HG03196 (cell line): ENCODE measurements around the gene DPP8.
"Not testable (repeated sequence)": the region's sequence is repeated elsewhere in the genome, so short reads cannot be mapped to it uniquely, and the experiment has no call there.

ENCODE experiments used
- ATAC-seq: cut with Tn5 transposase; IDR thresholded peaks from one replicate; pipeline ENCODE4 v1.9.1; 2021; ENCODE audit not compliant: unreplicated experiment

Gene DPP8

DNA sequence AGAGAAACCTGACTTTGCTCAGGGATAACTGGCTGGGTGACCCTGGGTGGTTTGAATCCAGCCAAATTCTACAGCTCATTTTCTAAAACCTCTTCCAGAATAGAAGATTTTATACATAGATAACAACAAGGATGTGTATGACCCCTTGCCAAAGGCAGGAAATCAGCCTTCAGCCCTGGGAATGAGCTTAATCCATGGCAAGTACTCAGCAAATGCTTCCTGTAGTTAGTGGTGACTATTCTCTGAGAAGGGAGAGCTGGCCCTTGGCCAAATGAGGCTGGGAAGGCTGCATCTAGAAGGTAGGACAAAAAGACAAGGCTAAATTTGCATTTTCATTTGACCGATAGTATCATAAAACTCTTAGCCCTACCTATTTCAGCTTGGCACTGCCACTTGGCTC lies 8.1 kb upstream of the DPP8 start:
- no peak for ATAC-seq

DNA sequence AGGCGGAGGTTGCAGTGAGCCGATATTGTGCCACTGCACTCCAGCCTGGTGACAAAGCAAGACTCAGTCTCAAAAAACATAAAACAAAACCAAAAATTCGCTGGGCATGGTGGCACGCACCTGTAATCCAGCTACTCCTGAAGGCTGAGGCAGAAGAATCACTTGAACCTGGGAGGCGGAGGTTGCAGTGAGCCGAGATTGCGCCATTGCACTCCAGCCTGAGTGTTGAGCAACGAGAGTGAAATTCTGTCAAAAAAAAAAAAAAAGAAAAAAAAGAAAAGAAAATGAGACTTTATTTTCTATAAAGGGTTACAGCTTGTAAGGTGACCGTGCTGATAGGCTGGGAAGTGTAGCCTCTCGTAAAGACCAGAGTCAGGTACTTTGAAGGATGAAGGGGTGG lies 6.7 kb upstream of the DPP8 start:
- ATAC-seq, result no peak

DNA sequence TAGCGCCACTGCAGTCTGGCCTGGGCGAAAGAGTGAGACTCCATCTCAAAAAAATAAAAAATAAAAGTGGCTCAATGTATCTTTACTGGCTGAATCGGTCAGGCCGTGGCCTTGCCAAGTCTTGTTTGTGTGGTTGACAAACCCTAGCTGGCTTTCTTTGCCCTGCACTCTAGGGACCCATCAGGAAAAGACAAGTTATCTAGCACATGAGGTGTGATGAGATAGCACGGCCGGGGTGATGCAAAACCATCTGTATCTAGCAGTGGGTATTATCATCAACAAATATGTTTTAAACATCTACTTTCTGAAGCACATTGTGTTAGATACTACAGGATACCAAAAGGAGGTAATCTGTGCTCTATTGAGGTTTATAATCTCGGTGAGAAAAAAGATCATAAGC lies 3.9 kb upstream of the DPP8 start:
- ATAC-seq, result no peak

DNA sequence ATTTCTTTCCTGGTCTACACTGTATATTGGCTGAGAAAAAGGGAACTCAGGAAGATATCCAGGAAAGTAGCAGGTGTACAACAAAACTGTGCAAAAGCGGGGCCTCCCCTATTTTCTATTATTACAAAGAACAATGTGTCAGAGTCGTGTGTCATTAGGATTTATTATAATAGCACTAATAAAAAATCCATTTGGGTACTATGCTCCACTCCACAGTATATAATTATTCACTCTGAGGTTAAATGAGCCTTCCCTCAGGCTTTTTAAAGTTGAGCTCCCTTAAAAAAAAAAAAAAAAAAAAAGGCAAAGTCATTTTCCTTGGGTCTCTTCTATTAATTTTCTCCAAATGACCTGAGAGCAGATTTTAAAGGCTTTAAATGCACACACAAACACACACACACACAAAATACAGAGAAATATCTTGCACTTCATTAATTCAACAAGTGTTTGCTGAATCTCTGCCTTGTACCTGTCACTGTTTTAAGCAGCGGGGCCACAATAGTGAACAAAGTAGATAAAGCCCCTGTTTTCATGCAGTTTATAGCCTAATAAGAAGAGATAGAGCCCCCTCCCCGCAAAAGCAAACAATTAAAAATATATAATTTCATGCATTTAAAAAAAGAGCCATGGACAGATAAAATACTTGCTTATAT lies 1.3 kb upstream of the DPP8 start:
- ATAC-seq, result no peak

DNA sequence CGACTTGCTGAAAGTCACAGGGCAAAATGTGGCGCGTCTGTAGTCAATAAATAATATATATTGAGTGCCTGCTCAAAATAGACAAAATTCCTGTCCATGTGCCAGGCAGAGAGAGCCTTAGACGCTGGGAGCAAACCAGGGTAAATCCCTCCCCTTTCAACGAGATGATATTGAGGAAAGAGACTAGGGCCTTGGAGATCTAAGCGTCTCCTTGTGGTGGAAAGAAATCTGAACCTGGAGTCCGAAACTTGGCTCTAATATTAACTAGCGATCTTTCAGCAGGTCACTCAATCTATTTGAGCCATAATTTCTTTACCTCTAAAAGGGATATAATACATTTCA lies 348 bp upstream of the DPP8 start:
- no peak for ATAC-seq

DNA sequence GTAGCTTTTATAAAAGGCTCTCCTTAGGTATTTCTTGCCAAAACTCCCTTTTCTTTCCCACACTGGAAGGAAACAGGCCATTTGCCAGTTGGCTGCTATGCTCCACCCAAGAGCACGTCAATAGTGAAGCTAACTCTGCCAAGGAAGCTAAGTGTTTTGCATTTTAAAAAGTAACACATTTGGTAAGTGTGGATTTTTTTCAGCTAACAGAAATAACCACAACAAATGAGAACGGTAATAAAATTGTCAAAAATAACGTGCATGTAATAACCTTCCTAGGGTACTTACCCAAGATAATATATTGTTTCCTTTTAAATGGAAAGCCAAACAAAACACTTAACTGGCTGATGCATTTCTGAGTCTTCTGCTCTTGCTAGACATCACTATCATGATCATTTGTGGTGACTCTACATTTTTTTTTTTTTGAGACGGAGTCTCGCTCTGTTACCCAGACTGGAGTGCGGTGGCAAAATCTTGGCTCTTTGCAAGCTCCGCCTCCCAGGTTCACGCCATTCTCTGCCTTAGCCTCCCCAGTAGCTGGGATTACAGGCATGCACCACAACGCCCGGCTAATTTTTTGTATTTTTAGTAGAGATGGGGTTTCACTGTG lies 4.6 kb downstream of the DPP8 start:
- ATAC-seq, result no peak

DNA sequence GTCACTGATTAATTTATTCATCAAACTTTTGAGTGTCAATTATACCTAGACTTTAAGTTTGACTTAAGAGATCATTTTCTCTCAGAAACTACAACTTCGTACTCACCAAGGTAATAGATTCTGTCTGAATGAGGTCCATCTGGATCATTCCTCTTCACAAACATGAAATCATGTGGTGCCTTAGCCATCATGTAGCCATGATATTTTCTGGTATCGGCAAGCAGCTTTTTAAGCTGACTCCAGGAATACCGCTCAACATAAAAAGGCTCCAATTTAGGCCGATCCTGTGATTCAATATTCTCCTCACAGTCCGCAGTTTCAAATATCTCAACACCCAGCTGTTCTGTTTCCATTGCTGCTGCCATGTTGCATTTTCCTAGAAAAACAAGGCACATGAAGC lies 5.3 kb downstream of the DPP8 start:
- no peak for ATAC-seq

DNA sequence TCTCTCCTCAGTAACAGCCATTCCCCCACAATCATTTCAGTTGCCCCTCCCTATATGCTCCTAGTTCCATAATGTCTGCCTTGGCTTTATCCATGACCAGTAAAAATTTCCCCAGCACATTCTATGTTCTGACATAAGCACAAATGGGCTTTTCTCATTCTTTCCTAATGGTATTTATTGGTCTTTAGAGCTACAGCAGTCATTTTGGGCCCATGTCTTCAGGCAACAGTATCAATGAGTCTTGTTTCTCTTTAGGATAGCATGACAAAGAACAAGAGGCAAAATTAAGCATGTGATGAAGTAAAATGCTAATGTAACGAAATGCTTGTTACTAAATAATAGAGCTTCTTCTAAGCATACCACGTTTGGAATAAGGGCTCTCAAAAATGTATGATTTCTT lies 8.2 kb downstream of the DPP8 start:
- ATAC-seq, result no peak

DNA sequence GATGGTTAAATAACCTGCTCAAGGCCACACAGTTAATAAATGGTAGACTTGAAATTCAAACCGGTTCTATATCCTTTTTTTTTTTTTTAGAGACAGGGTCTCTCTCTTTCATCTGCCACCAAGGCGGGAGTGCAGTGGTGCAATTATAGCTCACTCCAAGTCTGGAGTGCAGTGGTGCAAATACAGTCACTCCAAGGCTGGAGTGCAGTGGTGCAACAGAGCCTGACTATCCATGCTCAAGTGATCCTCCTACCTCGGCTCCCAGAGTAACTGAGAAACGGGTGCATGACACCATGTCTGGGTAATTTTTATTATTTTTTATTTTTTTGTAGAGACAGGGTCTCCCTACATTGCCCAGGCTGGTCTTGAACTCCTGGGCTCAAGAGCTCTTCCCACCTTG lies 23.4 kb downstream of the DPP8 start:
- no peak for ATAC-seq

DNA sequence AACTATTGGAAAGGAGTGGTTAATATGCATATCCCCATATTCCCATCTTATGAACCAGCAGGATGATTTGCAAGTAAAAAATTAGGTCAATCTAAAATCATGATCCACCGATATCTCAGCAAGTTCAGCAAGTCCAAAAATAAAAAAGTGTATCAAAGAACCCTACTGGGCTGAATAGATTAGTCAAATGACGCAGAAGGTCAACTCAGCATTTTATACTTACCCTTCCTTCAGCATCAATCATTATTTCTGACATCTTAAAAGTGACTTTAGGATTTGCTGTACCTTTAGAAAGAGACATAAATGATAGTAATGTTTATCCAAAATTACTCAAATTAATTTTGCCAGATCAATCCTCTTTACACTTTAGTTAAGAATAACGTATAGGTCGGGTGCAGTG lies 32.6 kb downstream of the DPP8 start:
- no peak for ATAC-seq

DNA sequence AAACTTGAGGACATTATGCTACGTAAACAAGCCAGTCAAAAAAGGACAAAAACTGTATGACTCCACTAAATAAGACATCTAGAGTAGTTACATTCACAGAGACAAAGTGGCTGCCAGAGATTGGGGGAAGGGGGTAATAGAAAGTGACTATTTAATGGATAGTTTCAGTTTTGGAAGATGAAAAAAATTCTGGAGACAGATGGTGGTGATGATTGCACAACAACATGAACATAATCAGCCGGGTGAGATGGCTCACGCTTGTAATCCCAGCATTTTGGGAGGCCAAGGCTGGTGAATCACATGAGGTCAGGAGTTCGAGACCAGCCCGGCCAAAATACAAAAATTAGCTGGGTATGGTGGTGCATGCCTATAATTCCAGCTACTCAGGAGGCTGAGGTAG lies 40.6 kb downstream of the DPP8 start:
- ATAC-seq, result no peak

DNA sequence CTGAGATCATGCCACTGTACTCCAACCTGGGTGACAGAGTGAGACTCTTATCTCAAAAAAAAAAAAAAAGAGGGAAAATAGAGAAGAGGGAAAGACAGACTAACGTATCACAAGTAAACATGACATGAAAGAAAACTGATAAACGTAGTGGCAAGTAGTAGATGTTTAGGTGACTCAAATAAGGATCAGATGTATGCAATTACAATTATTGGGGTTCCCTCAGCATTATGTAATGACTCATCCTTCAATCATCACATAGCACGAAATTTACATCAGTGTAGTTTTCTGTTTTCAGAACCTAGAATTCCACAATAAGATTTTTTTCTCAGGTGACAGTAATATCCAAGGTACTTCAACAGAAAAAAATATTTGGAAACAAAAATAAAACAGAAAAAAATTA lies 46.6 kb downstream of the DPP8 start:
- no peak for ATAC-seq

DNA sequence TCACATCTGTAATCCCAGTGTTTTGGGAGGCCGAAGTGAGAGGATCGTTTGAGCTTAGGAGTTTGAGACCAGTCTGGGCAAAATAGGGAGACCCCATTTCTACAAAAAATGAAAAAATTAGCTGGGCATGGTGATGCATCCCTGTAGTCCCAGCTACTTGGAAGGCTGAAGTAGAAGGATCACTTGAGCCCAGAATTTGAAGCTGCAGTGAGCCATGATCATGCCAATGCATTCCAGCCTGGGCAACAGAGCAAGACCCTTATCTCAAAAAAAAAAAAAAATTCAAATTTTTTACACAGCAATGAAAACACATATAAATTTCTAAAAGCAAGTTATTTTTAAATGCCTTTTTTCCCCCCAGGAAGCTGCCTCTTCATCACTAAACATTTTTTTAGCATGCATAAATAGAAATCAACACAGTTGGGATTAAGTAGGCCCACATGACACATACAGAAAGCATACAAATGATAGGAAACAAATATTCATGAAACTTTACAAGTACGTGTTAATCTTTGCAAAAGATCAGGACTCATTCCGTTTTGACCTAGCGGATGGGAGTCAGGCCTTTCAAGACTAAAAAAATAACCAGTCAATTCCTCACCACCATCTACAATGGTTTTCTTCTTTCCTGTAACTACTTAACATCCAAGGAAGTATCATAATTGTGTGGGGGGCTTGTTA lies 49.1 kb downstream of the DPP8 start:
- no peak for ATAC-seq

DNA sequence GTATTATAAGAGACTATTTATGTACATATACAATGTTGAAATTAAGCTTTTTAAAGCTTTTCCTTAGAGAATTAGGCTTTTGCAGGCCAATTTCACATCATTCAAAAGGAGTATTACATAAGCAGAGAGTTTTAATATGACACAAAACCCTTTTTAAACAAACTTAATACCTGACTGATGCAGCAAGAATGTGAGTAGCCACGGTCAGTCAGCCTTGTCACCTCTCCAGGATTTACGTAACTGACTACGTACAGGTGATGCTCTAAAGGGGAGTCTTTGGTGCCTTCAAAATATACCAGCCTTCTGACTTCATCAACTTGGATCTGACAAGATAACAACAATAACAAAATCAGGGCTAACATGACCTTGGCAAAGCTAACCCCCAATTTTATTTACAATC lies 50.6 kb downstream of the DPP8 start:
- no peak for ATAC-seq

DNA sequence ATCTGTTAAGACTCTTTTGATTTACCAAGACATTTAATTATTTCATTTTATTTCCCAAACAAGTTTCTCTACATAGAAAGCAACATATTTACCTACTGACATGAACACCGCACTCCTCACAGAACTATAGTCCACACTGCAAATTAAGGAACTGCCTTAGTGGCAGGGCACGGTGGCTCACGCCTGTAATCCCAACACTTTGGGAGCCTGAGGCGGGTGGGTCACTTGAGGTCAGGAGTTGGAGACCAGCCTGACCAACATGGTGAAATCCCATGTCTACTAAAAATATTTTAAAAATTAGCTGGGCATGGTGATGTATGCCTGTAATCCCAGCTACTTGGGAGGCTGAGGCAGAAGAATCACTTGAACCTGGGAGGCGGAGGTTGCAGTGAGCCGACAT lies 54.4 kb downstream of the DPP8 start:
- not testable (repeated sequence) for ATAC-seq

DNA sequence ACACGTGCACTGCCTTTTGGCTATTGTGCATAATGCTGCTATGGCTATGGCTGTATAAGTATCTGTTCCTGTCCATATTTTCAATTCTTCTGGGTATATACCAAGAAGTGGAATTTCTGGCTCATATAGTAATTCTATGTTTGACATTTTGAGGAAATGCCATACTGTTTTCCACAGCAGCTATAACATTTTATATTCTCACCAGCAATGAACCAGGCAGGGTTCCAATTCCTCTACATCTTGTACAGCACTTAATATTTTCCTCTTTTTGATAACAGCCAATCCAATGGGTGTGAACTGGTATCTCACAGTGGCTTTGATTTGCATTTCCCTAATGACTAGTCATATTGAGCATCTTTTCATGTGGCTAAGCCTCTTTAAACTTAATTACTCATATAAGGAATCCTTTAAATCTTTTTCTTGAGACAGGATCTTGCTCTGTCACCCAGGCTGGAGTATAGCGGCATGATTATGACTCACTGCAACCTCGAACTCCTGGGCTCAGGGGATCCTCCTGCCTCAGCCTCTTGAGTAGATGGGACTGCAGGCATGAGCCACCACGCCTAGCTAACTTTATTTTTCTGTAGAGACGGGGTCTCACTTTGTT lies 56.6 kb downstream of the DPP8 start:
- ATAC-seq, result no peak

DNA sequence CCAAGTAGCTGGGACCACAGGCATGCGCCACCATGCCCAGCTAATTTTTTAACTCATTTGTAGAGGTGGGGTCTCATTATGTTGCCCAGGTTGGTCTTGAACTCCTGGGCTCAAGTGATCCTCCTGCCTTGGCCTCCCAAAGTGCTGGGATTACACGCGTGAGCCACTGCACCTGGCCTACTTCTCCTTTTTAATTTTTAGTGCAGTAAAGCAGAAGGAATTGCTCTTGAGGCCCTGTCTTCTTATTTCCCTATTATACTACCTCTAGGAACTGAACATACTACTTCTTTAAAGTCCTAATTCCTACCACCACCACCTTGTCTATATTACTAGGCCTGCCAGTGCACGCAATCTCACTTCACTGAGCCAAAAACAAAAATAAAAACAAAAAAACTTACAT lies 62.2 kb downstream of the DPP8 start:
- not testable (repeated sequence) for ATAC-seq

DNA sequence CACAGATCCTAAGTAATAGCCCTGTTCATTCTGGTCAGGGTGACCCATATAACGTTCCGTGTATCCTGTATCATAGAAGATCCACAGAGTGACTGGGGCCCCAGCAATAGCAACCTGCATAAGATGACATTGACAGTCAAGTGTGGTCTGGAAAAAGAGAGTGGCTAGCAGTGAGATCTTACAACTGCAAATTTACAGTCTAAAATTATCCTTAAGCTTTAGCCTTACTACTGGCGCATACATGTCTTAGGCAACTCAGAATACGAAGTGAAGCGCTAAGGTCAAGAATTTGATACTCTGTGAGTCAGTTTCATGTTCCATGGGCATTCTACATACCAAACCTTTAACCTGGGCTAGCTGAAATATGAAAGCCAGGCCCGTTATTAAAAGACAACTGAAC lies 65.5 kb downstream of the DPP8 start:
- no peak for ATAC-seq

DNA sequence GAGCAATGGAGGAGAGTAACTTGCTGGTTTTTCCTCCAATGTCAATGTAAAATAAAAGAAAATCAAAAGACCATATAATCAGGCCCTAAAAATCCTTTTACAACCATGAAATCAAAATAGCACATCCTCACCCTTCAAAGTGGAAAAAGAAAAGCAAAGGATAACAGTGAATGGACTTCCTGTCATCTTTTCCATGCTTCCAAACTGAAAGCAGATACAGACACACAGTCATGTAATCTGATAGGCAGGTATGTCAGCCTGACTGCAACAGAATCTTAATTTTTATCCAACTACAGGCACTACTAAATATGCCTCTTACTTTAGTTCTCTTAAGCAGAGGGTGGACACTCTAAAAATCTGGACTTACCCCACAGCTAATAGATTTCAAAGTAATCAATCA lies 66.9 kb downstream of the DPP8 start:
- ATAC-seq, result no peak

DNA sequence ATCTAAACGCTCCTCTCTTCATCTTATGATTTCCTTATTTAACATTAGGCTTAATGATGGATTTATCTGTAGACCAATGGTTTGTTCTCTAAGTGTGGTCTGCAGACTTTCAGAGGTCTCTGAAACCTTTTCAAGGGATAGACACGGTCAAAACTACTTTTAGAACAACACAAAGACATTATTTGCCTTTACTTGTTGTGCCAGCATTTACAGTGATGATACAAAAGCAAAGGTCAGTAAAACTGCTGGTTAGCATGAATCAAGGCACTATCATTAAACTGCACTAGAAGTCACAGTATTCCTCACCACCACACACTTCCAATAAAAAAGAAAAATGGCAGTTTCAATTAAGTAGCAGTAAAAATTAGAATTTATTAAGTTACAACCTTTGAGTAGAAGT lies 70.3 kb downstream of the DPP8 start:
- ATAC-seq, result no peak

DNA sequence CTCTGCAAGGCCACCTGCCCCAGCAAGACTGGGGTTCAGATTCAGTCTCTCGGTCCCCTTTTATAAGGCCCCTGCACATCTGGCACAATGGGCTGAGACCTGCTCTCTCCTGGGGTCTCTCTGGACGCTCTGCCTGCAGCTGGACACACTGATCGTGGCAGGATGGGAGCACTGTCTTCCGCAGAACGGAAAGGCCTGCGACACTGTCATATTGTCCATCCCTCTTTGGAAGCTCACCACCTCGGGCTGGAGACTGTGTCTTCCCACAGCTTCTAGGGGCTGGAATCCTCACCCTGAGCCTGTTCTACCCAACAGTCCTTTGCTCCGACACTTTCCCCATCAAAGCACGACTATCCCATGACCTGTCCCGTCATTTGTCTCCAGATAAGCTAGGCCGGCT lies 83.3 kb downstream of the DPP8 start:
- no peak for ATAC-seq

DNA sequence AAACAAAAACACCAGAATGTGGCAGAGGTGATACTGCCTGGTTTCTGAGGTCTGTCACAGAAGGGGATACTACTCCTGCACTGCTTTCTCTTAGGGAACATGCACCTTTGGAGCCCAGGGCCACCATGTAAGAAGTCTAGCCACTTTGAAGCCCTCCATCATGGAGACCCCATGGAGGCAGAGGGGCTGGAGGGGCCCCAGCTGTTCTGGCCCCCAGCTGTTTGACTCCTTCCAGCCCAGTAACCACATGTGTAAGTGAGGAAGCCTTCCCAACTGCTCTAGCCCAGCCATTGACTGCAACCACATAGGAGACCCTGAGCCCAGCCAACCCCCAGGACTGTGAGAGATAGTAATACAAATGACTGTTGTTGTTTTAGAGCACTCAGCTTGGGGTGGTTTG lies 85.8 kb downstream of the DPP8 start:
- ATAC-seq, result no peak
